HG03139 (cell line): Measurements from ENCODE around the gene PRICKLE4.

Source experiments
- ATAC-seq: cut with Tn5 transposase; IDR thresholded peaks from one replicate; pipeline ENCODE4 v1.9.1; 2021; ENCODE audit not compliant: unreplicated experiment

PRICKLE4 gene, protein sequence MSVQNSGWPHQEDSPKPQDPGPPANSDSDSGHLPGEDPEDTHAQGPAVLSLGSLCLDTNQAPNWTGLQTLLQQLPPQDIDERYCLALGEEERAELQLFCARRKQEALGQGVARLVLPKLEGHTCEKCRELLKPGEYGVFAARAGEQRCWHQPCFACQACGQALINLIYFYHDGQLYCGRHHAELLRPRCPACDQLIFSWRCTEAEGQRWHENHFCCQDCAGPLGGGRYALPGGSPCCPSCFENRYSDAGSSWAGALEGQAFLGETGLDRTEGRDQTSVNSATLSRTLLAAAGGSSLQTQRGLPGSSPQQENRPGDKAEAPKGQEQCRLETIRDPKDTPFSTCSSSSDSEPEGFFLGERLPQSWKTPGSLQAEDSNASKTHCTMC

DNA sequence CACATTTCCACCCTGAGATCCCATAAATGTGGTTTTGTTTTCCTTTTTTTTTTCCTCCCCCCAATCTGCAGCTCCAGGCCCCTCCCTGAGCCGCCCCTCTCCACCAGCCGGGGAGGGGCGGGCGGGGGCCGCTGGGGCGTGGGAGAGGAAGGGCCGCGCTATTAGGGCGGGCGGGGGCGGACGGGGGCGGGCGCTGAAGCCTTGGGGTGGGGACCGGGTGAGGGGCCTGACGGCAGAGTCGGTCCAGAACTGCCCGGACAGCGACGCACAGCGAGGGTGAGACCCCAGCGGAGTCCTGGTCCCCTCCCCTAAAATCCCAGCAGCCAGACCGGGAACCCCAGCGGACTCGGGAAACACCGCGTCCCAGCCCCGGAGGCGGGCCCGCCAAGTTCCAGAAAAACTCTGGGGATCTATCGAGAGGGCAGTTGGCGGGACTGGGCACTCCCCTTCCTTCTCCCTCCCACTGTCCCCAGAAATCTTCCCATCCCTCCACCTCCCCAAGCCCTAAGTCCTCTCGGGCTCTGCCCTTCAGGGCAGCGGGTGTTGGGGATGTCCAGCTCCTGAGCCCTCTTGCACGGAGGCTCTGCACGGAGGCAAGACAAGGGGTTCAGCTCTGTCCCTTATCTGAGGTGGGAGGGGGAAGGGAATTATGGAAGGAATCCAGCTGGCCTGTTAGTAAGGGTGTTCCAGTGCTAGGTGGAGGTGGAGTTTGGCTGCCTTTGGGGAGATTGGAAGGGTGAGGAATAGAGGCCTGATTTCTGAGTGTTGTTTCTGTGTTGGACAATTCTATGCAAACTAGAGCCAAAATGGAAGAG, at the start of gene PRICKLE4:
TSS of gene PRICKLE4 (plus strand) at position 232 of the 815 bp plus-strand sequence. CDS start 2,692 bp downstream, outside the sequence.
- no peak for ATAC-seq

- ATAC-seq, result no peak
These were observed 49.0 kb upstream of the PRICKLE4 start for GRCh38 chr6:41731561-41732086.

DNA sequence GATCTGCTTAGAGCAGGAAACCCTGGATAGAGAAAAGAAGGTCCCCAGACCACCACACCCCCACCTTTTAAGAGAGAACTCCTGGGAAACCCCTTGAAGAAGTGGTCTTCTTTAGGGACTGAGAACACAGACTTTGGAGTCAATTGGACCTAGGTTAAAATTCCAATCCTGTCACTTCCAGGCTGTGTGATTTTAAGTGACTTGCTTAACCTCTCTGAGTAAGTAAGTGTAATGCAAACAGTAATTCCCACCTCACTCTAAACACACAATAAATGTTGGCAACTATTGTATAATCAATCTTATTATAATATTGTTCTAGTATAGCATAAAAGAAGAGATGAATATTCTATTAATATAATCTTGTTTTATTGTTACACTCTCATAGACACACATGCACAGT, 48.4 kb upstream of the PRICKLE4 start:
- no peak for ATAC-seq

DNA sequence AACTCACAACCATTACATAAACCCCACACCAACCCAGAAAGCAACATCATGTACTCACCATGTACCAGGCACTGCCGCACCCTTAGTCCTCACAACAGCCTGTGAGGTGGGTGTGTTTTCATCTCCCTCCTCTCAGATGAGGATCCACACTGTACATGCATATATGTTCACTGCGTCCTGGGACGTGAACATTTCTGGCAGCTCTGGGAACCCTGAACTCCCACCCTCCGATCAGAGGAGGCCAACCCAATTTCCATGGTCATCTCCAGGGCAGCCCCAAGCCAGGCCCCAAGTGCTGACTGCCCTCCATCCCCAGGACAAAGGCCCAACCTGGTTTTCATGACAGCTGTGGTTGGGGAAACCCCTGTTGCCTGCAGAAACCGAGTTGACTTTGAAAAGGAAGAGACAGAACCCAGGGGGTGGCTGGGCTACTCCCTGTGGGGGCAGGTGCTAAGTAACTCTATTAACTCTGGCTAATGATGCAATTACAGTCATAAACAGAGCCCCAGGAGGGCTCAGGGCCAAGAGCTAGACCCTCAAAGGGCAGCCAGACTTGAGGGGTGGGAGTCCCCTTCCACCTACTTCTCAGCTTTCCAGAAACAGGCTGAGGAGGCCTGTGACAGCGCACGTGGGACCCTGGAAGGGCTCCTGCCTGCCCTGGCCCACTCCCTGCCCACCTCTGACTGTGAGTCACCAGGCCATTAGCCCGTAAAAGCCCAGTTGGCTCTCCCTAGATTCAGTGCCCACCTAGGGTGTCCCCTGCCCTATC, 47.8 kb upstream of the PRICKLE4 start:
- peak; percentile 26 for ATAC-seq

- no peak for ATAC-seq
These were observed 47.2 kb upstream of the PRICKLE4 start for GRCh38 chr6:41733360-41733706.

DNA sequence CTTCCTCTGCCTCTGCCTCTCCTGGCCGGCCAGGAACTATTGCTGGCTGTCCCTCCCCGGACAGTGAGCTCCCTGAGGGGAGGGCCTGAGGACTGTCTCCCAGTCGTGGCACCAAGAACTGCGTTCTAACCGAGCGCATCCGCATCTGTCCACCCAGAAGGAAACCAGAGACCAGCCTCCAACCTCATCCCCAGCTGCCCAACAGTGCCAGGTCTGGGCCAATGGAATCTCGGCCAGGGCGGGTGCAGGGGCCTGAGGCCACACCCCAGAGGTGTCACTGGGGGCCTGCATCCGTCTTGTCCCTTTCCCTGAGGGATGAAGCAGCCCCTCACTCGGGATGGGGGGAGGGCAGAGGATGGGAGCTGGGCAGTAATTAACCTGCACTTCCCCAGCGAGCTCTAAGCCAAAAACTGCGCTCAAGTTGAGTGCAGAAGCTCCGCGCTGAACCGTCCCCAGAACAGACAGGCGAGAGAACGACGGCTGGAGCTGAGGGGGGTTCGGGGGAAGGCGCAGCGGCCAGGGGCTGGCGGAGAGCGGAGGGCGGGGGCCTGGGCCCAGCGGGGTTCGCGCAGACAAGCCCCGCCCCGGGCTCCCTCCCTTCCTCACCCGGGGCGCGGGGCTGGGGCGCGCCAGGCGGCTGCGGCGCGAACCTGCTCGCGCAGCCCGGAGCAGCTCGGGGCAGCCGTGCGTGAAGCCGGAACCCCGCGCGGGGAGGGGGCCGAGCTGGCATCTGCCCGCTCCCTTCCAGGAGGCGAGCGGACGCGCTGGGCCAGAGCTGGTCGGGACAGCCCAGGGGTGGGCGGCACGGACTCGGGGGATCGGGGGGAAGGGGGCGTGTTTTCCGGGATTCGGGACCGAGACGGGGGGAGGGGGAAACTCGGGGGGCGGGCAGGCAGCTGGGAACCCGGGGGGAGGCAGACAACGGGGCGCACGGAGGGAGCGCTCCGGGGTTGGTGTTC, 46.6 kb upstream of the PRICKLE4 start:
- peak; percentile 43 for ATAC-seq

DNA sequence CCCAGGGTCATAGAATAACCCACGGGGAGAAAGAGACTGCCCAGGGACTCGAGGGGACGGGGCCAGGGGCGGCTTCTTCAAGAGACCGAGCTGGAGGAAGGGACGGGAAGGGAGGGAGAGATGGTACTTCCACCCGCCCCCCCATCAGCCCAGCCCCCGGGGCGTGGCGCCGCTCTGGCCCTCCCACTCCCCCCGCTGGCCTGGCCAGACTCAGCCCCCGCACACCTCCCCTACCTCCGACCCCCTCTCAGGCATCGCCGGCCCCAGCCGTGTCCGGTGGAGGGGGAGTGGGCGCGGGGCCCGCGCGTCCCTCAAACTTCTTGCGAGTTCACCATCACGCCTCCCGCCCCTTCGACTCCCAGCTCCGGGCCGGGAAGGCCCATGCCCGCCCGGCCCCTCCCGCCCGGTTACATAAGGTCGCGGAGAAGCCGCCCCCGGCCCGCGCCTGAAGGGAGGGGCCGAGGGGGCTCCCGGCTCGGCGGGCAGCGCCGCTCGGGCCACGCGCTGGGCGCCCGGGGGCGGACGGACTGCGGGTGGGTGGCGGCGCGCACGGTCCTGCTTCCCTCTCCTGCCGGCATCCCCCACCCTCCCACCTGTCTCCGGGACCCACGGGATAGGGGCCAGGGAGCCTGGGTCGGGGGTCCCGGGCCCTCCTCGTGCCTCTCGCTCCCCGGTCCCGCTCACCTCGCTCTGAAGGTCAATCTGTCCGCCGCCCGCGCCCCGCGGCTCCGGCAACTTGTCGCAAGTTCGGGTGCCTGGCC, 45.7 kb upstream of the PRICKLE4 start:
- peak; percentile 17 for ATAC-seq

GRCh38 chr6:41735427-41736185, 45.0 kb upstream of the PRICKLE4 start, which contains the start of gene TFEB:
TSS of gene TFEB (minus strand) at chr6:41735608. CDS start at chr6:41691213, 44,395 bp downstream.
- peak; percentile 45 for ATAC-seq

GRCh38 chr6:41736186-41736733, 44.3 kb upstream of the PRICKLE4 start:
- no peak for ATAC-seq

DNA sequence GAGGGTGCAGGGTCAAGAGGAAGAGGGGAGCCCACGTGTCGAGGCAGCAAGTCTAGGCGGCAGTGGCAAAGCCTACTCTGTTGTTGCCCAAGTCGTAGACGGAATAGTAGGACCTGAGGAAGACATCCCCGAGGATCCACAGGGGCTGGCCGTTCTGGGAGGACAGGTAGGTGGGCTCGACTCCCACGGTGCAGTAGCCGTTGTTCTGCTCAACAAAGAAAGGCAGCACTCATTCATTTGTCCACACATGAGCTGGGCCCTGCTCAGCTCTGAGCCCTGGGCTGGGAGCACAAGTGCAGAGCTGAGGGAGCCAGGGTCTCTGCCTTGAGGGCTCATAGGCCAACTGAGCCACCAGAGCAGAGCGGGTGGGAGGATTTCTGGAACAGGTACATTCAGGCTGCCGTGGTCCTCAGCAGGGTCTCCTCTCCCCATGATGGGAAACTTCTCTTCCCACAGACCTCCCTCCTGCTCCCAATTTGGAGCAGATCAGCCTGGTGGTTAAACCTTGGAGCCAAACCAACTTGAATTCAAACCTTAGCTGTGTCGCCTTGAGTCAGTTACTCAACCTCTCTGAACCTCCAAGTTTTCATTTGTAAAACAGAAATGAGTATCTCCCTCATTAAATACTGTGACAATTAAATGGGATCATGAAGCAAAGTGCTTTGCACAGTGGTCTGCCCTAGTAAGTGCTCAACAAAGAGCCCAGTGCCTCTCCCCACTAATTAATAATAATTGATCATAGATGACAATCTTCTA, 43.6 kb upstream of the PRICKLE4 start:
- no peak for ATAC-seq

GRCh38 chr6:41737591-41738130, 42.9 kb upstream of the PRICKLE4 start:
- no peak for ATAC-seq

DNA sequence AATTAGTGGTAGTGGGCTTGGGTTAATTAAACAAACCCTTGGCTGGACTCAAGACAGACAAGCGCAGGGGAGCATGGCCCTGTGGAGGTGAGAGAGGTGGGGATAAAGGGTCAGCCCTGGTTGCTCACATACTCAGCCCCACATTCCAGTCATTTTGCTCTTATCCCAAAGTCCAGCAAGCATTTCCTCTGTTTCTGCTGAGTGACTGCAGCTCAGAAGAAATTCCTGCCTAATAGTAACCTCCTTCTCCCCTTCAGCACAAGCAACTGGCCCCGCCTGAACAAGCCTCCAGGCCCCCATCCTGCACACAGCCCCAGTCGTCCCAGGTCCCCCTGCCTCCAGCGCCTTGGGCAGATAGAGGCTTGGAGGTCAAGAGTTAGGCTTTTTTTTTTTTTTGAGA, 41.5 kb upstream of the PRICKLE4 start:
- no peak for ATAC-seq

DNA sequence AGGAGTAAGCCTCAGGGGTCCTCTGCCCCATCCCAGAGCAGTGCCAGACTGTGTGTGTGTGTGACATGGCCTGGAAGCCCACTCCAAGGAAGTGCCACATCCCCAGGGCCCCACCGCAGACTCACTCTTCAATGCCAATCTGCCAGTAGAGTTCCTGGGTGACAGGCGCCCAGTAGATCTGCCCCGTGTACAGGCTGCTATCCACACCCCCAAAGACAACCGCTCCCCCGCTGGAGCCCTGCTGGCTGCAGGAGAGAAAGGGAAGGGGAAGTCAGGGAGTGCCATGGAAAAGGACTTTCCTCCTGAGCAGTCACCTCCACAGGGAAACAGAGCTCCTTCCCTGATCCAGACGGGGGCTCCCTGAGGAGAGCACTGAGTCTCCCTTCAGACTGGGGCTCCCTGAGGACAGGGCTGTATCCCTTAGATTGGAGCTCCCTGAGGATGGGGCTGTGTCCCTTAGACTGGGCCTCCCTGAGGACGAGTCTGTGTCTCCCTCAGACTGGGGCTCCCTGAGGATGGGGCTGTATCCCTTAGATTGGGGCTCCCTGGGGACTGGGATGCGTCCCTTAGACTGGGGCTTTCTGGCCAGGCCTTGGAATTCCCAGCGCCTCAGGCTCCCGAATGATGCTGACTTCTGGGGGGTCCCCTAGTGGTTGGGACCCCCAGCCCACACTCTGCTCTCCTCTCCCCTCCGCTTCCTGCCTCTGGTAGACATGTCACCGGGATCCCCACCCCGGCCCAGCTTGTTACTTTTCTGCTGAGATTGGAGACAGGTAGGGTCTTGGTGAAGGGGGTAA, 40.0 kb upstream of the PRICKLE4 start:
- ATAC-seq, result no peak

DNA sequence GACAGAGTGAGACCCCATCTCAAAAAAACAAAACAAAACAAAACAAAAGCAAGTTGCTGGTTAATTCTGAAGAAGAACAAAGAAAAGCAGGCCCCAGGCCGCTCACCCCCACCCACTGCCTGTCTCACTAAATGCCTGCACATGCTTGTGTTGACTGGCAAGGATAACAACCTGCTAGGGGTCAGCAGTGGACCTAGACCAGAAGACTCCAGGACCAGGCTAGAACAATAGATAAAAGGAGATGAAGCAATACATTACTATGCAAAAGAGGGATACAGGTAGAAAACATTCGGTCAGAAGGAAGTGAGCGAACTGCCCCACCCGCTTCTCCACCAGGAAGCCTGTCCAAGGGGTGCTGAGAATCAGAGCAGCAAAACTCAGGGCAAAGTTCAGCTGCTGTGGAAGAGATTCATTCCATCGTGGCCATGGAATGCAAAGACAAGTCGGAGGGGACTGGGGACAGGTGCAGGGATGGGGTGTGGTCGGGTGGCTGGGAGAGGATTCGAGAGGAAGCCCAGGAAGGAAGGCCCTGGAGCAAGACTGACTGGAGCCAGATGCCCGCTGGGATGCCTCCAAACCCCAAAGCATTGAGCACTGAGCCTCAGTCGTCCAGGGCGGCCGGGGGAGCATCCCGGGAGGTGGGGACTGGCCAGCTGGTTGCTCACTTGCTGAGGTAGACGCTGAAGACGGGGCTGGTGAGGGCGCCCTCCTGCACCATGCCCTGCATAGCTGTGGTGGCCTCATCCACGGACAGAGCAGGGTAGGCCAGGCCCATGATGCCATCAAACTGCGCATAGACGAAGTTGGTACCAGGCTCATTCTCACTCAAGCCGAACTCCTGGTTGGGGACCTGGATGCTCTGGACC, 38.7 kb upstream of the PRICKLE4 start:
- ATAC-seq, result no peak

- no peak for ATAC-seq
These were observed 37.0 kb upstream of the PRICKLE4 start for GRCh38 chr6:41743406-41744235.
